GM13977 (cell line): ENCODE data around the gene SETD2.

ENCODE experiments used
- DNase-seq: peaks from one replicate; pipeline ENCODE4 v3.0.0; 2012; ENCODE audit warnings: low spot score
- in situ Hi-C: fragments of 300-500 bp; cut with MboI; formaldehyde crosslinking; loops from one replicate; pipeline ENCODE4 v1.12.0; 2022; ENCODE audit warnings: low sequenced_read_pairs, low pct_unique_long_range_greater_than_20kb, mixed read lengths, inconsistent platforms; ENCODE audit not compliant: unreplicated experiment
- TF ChIP-seq, protein P1 (sequence below): IDR thresholded peaks from 2 replicates; pipeline ENCODE4 v1.5.1; 2012; ENCODE audit warnings: mild to moderate bottlenecking, control low read depth; ENCODE audit not compliant: insufficient read depth; ENCODE audit errors: extremely low read depth, missing control alignments

Gene SETD2

DNA sequence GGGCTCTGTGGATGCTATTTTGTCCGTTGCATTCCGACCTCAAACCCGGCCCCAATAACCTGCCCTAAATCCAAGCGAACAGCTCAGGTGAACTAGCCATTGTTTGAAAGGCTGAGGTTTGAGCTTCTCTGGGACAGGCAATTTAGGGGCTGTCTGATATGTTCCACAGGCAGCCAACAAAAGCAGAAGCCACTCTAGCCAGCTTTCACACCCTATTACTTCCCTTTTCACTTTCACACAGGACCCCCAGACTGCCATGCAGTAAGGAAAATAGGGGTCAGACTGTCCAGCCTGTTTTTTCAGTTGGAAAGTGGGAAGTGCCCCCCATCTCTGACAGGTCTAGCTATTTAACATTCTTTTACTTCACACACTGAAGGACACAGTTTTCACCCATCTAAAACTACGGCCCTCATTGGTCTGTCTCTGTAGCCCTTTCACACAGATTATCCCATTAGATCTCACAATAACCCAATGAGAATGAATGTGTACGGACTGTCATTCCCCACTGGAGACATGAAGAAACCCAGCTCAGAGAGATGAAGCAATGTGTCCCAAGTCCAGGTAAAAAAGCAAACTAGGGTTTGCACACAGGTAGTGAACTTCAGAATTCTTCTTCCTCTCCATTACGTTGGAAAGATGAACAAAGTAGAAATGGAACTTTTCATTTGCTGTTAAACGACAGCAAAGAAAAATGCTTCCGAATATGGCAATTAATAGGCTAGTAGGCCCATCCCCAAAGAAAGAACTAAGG lies 189.3 kb downstream of the SETD2 start:
- TF ChIP-seq, protein P1, sequence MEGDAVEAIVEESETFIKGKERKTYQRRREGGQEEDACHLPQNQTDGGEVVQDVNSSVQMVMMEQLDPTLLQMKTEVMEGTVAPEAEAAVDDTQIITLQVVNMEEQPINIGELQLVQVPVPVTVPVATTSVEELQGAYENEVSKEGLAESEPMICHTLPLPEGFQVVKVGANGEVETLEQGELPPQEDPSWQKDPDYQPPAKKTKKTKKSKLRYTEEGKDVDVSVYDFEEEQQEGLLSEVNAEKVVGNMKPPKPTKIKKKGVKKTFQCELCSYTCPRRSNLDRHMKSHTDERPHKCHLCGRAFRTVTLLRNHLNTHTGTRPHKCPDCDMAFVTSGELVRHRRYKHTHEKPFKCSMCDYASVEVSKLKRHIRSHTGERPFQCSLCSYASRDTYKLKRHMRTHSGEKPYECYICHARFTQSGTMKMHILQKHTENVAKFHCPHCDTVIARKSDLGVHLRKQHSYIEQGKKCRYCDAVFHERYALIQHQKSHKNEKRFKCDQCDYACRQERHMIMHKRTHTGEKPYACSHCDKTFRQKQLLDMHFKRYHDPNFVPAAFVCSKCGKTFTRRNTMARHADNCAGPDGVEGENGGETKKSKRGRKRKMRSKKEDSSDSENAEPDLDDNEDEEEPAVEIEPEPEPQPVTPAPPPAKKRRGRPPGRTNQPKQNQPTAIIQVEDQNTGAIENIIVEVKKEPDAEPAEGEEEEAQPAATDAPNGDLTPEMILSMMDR: no peak
- DNase-seq: no peak
- in situ Hi-C loops: no loop called here

DNA sequence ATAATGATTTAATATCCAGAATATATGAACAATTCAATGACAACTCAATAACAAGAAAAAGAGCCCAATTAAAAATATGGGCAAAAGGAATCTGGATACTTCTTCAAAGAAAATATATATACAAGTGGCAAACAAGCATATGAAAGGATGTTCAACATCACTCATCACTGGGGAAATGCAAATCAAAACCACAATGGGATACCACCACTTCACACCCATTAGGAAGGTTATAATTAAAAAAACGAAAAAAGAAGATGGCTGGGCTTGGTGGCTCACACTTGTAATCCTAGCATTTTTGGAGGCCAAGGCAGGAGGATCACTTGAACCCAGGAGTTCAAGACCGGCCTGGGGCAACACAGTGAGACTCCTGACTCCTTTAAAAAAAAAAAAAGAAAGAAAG lies 191.5 kb downstream of the SETD2 start:
- TF ChIP-seq, protein P1: no peak
- in situ Hi-C loops: no loop called here

DNA sequence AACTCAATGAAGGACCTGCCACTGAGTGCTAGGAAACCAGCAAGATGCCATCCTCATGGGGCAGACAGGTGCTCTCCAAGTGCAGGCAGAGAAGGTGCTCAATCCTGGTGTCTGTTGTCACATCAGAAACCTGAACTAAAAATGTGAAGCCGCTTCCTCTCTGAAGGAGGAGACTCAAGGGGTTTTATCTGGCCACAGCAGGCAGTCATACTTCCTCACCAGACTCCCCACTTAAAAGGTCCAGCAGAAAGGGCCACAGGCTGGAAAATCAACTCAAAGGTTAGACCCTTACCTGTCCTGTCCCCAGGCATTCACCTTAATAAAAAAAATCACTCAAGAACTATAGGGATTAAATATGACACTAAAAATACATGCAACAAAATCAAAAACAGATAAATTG lies 192.2 kb downstream of the SETD2 start:
- TF ChIP-seq, protein P1: no peak
- DNase-seq: no peak
- in situ Hi-C loops: no loop called here

More for the DNA sequence above, 191.5 kb downstream of the SETD2 start:
- DNase-seq: no peak

DNA sequence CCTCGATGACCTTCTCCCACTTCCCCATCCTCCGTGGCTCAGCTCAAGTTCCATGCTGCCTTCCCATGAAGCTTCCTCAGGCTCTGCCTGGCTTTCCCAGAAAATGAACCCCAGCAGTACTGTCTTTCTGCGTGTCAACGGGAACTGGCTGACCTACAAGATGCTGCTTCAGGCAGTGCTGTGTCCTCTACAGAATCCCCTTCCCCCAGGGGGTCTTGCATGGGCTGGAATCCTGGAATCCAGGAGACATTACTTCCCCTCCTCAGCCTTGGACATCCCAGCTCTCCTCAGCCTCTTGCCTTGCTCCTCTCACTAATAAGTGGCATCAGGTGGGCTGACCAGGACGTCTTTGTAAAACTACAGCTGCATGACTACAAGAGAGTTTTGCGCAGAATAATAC lies 192.8 kb downstream of the SETD2 start:
- TF ChIP-seq, protein P1: no peak
- no peak for DNase-seq
- in situ Hi-C loops: no loop called here

DNA sequence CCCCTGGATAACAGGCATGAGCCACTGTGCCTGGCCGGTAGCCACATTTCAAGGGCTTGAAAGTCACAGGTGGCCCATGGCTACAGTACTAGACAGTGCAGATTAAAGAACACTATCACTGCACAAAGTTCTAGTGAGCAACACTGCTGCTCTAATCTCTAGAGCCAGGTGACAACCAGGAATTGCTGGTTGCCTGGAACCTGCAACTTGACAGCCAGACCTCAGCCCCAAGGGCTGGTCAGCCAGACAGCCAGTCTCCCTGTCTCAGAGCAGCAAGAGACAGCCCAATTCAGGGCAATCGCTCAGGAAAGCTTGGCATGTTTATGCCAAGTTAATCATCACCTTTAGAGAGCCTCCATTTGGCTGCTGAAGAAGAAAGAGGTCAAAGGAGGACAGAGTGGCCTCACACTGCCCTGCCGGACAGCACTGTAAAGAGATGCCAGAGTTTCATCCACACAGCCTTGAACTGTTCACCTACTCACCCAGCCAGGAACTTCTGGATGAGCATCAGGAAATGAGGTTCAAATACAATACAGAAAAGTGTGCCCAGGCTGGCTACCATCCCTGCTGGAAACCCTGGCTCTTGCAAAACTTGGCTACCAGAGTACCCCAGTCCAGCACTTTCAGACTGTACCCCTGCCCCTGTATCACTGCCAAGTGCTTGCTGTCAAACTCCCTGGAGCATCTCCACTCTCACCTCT lies 193.4 kb downstream of the SETD2 start:
- in situ Hi-C loops: no loop called here
- TF ChIP-seq, protein P1: no peak
- DNase-seq: no peak

DNA sequence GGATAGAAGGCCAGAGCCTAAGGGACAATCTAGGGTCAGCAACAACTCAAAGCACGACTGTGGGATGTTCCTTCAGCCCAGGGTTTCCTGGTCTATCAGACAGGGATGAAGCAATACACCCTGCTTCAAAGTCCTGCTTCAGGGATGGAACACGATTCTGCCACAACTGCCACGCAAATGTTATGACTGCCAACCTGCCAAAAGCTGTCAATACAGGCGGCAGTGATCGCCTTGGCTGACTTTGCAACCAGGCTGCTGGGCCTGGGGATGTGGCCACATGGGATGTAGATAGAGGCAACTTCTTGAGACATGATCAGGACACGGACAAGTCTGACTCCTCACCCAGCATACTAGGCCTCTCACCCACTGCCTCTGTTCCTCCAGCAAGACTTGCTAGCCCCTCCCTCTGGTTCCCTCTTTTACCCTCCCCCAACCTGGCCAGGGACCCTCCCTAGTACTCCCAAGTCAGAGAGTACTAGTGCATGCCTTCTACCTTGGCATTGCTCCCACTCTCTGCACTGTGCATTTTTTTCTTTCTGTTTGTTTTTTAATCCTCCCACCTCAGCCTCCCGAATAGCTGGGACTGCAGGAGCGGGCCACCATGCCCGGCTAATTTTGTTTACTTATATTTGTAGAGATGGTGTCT lies 195.0 kb downstream of the SETD2 start:
- in situ Hi-C loops: no loop called here
- no peak for DNase-seq
- TF ChIP-seq, protein P1: no peak
